ENCODE data around the gene BACH2.
A peak's percentile ranks its signal among the peaks of the same experiment; 100 is the strongest.

Gene BACH2

GRCh38 chr6:89930789-89931188, 365.9 kb downstream of the BACH2 start:
- no peak overlapping the region for H3K4me3 ChIP-seq (replicated peaks; ENCODE audit: insufficient read depth, low read length)
- no peak for DNase-seq (ENCODE audit: low read depth in 1 of 2, low spot score in 1 of 2)
- H3K27ac ChIP-seq (replicated peaks): no peak overlapping the region
- no peaks in the 10 kb centered on the region for H3K27me3 ChIP-seq (ENCODE audit: insufficient read depth, poor library complexity, severe bottlenecking)
- TF ChIP-seq SPI1 (IDR thresholded peaks at IDR 0.05; ENCODE audit: borderline replicate concordance, low read depth): no peak
- TF ChIP-seq CTCF (IDR thresholded peaks at IDR 0.05; ENCODE audit: insufficient read depth, low read length): no peak
- TF ChIP-seq POLR2AphosphoS5 (IDR thresholded peaks at IDR 0.05; ENCODE audit: low read depth): no peak
- TF ChIP-seq REST (IDR thresholded peaks at IDR 0.05; ENCODE audit: insufficient replicate concordance, low read depth): no peak
- TF ChIP-seq GABPA (IDR thresholded peaks at IDR 0.05; ENCODE audit: low read depth): no peak

GRCh38 chr6:89928604-89929003, 368.0 kb downstream of the BACH2 start:
- no peaks in the 10 kb centered on the region for H3K27me3 ChIP-seq (ENCODE audit: insufficient read depth, poor library complexity, severe bottlenecking)
- H3K27ac ChIP-seq (replicated peaks): no peak overlapping the region; the same call in 1 of the 2 replicates
- no peak overlapping the region for H3K4me3 ChIP-seq (replicated peaks; ENCODE audit: insufficient read depth, low read length)
- no peak for DNase-seq (ENCODE audit: low read depth in 1 of 2, low spot score in 1 of 2)
- TF ChIP-seq GABPA (IDR thresholded peaks at IDR 0.05; ENCODE audit: low read depth) (no peak), CTCF (IDR thresholded peaks at IDR 0.05; ENCODE audit: insufficient read depth, low read length) (no peak), SPI1 (IDR thresholded peaks at IDR 0.05; ENCODE audit: borderline replicate concordance, low read depth) (no peak)

GRCh38 chr6:89927791-89928550, 368.7 kb downstream of the BACH2 start:
- DNase-seq (ENCODE audit: low read depth in 1 of 2, low spot score in 1 of 2): peak in 1 of 2 experiments; percentile 49
- peak; percentile 94 for TF ChIP-seq SPI1 (IDR thresholded peaks at IDR 0.05; ENCODE audit: borderline replicate concordance, low read depth)
- no peak for TF ChIP-seq GABPA (IDR thresholded peaks at IDR 0.05; ENCODE audit: low read depth)
- Histone ChIP-seq H3K27ac (replicated peaks) (peak overlapping the region; percentile 37), H3K27me3 (ENCODE audit: insufficient read depth, poor library complexity, severe bottlenecking) (no peaks in the 10 kb centered on the region), H3K4me3 (replicated peaks; ENCODE audit: insufficient read depth, low read length) (no peak overlapping the region)

GRCh38 chr6:89927264-89927663, 369.4 kb downstream of the BACH2 start:
- H3K27me3 ChIP-seq (ENCODE audit: insufficient read depth, poor library complexity, severe bottlenecking): no peaks in the 10 kb centered on the region
- H3K27ac ChIP-seq (replicated peaks): no peak overlapping the region
- DNase-seq (ENCODE audit: low read depth in 1 of 2, low spot score in 1 of 2): no peak
- H3K4me3 ChIP-seq (replicated peaks; ENCODE audit: insufficient read depth, low read length): no peak overlapping the region
- no peak for TF ChIP-seq SPI1 (IDR thresholded peaks at IDR 0.05; ENCODE audit: borderline replicate concordance, low read depth)
- TF ChIP-seq POLR2AphosphoS5 (IDR thresholded peaks at IDR 0.05; ENCODE audit: low read depth): no peak
- no peak for TF ChIP-seq REST (IDR thresholded peaks at IDR 0.05; ENCODE audit: insufficient replicate concordance, low read depth)
- no peak for TF ChIP-seq CTCF (IDR thresholded peaks at IDR 0.05; ENCODE audit: insufficient read depth, low read length)
- no peak for TF ChIP-seq GABPA (IDR thresholded peaks at IDR 0.05; ENCODE audit: low read depth)
